Renal cortical epithelial cell (primary cell): ENCODE results near the gene C19orf85. TPM values are rescaled to one million over a fixed set of nuclear protein-coding genes. Genes with fewer than 3 reads are reported as not detected.
A peak's percentile ranks its signal among the peaks of the same experiment; 100 is the strongest.

Source experiments
- DNase-seq: peaks from one replicate; pipeline ENCODE4 v3.0.0-alpha.2; 2011; ENCODE audit warnings: low read depth
- total RNA-seq: library from RNA; depleted of rRNA; stranded (reverse); fragments of >200 nt; gene quantifications from 2 replicates; pipeline ENCODE4 v1.2.3, GENCODE V29; 2014

C19orf85 gene
- total RNA-seq, 1 donor from 2014 or later: not detected

DNA sequence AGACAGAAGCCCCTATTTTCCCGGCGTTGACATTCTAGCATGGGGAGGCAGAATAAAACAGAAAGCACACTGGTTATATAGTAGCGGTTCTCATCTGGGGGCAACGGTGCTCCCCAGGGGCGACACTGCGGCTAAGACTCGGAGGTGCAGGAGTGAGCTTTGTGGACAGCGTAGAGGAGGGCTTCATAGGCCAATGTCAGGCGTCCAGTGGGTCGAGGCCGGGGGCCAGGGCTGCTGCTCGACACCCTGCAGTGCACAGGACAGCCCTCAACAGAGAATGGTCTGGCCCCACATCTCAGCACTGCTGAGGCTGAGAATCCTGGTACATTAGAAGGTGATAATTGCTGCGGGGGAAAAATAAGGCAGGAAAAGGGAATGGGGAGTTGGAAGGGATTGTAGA lies 13.4 kb upstream of the C19orf85 start:
- DNase-seq: no peak

DNA sequence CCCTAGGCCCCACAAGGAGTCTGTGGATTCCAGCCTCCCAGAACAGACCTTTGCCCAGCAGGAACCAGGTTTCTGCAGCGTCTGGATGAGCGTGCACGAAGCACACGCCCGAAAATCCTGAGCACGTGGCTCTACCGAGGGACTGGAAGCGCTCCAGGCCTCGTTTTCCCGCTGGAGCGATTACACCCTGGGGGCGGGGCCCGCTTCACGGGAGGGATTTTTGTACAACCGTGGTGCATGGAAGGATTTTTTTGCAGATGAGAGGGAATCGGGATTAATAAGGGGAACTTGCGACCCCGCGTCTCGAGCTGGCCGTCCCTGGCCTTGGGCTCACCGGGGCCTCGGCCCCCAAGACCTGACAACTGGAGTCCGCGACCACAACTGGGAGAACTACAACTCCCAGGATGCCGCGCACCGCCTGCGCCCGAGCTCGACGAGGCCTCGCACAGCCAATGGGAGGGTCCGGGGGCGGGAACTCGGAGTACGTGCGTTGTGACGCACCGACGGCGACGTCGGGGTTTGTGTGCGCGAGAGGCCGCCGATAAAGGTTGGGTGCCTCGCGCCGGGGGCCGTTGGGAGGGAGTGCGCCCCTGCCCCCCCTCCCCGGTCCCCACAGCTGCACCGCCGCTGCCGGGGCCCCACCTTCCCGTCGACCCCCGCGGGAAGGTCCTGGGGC lies 11.7 kb upstream of the C19orf85 start, which contains the start of gene ZNF628:
Gene ZNF628, plus strand, starts transcription at position 518 of the 676 bp plus-strand sequence. CDS start 3,294 bp downstream, outside the sequence.
- DNase-seq: peak; percentile 90

DNA sequence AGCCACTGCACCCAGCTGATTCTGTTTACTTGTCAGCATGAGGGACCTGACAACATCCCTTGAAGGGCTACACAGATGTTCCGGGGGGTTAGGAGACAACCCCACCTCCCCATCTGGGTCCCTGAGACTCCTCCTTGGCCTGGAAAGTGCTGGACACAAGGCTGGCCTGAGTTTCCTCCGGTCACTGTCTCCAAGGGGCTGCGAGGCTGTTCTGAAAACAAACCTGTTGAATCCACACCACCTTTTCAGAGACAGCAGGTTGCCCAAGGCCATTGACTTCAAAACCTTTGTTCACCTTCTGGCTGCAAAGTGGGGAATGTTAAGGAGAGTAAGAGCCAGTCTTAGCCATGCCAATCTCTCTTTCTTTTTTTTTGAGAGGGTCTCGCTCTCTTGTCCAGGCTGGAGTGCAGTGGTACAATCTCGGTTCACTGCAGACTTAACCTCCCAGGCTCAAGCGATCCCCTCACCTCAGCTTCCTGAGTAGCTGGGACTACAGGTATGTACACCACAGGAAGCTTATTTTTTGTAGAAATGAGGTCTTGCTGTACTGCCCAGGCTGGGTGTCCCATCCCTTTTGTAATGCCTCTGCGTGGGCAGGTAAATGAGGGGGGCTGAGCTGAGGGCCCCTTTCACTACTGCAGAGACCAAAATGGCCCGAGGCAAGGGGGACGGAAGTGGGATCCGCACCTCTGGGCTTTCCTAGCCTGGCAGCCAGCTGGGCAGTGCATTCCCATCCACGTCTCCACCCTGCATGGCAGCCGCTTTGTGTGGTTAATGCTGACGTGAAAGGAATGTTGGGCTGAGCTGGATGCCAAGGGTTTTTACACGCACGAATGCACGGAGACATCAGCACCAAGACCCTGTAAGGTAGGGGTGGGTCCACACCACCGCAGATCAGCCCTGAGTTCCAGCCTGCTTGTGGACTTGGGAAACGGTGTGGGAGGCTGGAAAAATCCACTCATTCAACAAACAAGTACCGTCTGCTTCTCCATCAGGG lies 10.0 kb upstream of the C19orf85 start:
- DNase-seq: peak; percentile 97

DNA sequence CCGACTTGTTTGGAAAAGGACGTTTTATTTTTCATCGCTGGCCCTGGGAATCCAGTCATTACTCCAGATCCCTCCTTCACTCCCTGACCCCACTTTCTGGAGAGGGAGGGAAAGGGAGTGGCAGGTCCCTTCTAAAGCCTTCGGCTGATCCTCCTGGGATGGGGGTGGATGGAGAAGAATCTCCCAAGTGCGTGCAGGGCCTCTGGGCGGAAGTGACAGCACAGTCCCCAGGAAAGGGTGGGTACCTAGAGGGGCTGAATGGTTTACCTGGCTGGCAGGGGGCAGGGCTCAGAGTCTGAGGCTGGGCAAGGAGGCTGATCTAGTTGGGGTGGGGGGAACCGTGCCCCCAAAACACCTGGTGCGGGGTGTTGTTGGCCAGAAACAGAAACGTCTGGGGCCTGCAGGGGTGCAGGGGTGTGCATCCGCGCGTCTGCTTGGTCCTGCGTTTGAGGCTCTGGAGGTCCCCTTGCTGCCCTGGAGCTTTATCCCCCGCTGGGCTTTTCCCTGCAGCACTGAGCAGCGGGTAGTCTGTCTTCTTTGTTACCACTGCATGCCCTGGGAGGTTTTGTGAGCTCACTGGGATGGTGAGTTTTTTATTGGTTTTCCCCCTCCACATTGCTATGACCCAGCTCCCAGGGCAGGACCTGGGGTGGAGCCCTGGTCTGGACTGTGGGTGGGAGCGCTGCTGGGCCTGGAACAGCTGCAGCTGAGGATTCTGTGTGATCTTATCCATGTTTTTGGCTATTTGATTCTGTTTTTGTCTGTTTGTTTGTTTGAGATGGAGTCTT lies 8.9 kb upstream of the C19orf85 start:
- peak; percentile 68 for DNase-seq

DNA sequence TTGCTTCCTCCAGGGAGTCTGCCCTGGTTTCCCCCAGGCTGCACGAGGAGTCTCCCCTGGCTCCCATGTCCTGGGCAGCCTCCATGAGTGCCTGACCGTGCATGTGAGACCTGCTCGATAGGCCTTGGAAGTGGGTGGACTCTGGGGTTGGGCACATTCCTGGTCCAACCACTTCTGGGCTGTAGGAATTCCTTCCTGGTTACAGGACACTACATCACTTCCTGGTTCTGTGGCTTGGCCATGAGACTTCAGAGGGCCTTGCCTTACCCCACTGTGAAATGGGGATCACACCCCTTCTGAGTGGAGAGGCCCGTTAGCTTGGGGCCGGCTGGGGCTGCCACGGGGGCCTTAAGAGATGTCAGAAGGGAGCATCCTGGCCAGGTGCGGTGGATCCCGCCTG lies 7.9 kb upstream of the C19orf85 start:
- peak; percentile 85 for DNase-seq

DNA sequence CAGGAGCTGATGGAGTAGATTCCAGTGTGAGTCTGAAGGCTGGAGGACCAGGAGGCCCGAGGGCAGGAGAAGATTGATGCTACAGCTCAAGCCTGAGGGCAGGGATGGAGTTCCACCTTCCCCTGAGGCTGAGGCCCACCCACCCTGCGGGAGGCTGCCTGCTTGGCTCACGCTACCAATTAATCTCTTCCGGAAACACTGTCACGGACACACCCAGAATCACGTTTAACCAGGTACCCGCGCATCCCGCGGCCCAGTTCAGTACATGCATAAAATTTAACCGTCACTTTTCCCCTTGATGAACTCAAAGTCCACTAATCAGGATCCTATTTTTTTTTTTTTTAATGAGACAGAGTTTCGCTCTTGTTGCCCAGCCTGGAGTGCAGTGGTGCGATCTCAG lies 6.7 kb upstream of the C19orf85 start:
- no peak for DNase-seq

DNA sequence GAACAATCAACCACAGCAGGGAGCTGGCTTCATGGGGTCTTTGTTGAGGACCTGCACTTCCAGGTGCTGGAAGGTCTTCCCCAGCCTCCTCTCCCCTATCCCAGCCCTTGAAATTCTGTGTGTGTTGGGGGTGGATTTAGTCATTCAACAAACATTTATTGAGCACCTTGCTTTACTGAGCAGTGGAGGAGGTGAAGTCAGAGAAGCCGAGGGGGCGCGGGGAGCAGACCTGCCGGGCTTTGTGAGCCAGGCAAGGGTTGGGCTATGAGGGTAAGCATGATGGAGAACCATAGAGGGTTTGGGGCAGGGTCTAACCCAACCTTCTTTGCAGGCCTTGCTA lies 3.5 kb upstream of the C19orf85 start:
- DNase-seq: no peak

DNA sequence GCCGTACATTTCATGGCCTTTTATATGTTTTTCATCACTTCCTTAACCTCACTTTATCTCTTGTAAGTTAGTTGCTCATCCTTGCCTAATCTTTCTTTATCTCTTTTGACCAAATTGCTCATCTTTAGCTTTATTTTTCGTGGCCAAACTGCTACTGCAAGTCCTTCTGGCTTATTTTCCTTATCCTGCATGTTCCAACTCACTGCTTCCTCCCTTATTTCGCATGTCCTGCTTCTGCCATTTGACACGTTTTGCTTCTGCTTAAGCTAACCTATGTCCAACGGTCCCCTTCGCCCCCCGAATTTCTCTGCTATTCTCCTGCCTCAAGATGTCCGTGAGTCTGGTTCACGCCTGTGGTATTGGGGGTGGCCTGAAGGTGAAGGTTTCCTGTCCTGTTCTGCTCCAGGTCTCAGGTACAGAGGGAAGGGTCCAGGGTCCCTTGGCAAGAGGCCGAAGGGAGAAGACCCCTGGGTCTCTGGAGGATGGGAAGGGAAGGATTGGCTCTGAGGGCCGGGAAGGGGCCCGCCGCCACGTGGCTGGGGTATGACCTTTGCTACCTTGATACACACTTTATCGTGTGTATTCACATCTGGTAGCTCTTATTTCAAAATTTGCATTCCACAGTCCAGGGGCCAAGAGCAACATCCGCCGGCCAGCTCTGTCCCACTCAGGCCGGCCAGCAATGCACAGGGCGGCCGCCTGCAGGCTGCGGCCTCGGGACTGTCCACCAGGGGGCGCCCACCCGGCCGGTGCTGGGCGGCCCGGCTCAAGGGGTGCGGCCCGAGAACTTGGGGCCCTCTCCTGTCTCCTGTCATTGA lies 2.9 kb upstream of the C19orf85 start:
- DNase-seq: no peak

DNA sequence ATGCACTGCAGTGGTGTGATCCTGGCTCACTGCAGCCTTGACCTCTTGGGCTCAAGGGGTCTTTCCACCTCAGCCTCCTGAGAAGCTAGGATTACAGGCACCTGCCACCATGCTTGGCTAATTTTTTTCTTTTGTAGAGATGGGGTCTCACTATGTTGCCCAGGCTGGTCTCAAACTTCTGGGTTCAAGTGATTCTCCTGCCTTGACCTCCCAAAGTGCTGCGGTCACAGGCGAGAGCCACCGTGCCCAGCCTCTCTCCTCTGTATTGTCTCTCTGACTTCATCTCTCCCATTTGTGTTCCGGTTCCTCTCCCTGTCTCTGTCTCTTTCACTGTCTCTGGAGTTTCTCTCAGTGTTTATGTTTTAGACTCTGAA lies 1.7 kb upstream of the C19orf85 start:
- DNase-seq: no peak

DNA sequence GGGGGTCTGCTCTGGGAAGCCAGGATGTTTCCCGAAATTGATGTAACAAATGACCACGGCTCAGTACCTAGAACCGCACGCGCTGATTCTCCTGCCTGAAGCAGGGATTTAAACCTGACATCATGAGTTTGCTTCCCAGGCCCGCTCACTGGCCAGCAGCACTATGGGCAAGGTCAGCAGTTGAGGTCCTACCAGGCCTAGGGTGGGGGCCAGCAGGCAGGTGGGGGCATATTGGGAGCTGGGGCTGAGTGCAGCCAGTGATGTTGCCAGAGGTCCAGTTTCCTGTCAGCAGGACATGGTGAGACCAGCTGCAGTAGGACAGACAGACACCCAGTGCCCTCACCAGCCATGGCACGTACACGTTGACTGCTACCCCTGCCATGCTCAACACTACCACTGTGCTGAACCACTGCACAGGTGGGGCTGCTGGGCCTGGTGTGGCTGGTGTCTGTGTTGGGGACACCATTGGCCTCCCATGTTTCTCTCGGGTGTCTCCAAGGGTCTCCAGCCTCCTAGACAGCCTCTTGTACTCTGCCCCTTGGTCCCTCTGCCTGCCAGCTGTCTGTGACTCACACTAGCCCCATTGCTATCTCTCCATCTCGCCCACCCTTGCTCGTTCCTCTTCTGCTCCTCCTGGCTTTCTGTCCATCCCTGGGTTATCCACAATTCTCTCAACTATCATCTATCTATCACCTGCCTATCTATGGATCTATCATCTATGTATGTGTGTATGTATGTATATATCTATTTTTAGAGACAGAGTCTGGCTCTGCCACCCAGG lies 1.1 kb upstream of the C19orf85 start:
- no peak for DNase-seq

DNA sequence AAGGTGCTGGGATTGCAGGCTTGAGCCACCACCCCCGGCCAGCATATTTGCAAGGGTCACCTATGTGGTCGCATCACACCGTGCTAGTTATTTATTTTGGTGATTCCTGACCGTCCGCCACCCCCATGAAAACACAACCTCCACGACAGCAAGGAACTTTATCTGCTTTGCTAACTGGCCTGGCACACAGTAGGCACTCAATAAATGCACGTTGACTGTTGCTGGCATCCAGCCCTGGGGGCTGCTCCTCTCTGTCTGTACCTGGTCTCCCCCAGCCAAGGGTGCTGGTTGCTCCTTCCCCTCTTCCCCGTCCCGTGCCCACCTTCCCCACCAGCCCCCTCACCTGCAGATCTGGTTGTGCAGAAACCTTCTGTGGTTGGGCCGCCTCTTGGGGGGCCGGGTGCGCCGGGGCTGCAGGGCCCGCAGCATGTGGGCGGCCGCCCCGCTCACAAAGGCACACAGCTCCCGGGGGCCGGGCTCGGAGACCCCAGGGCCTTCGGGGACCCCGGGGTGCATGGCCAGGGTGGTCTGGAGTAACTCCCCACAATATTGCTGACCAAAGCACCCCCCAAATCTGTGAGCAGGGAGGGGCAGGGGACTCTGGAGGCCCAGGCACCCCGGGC lies 401 bp downstream of the C19orf85 start:
- no peak for DNase-seq

DNA sequence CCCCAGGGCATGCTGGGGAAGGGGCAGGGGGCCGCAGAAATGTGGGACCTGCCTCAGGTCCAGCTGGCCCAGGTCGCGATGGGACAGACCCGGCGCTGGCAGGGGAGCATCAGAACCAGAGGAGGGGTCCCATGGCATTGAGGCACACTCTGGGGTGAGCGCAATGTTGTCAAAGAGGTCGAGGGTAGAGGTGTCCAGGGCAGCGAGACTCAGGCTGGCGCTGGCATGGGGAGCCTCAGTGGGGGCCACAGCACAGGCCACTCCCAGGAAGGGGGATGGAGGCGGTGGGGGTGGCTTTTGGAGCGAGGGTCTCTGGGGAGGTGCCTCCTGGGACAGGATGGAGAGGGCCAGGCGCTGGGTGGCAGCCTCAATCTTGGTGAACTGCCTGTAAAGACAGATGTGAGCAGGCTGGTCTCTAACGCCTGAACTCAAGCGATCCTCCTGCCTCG lies 944 bp downstream of the C19orf85 start:
- DNase-seq: no peak

DNA sequence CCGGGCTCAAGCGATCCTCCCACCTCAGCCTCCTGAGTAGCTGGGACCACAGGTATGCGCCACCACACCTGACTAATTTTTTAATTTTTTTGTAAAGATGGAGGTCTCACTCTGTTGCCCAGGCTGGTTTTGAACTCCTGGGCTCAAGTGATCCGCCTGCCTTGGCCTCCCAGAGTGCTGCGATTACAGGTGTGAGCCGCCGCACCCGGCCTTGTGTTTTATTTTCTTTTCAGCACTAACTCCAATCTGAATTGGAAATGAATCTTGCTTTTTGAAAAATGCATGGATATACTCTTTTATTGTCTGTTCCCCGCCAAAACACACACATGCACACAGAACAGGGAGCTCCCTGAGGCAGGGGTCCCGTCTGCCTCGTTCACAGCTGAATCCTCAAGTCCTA lies 1.8 kb downstream of the C19orf85 start:
- no peak for DNase-seq

DNA sequence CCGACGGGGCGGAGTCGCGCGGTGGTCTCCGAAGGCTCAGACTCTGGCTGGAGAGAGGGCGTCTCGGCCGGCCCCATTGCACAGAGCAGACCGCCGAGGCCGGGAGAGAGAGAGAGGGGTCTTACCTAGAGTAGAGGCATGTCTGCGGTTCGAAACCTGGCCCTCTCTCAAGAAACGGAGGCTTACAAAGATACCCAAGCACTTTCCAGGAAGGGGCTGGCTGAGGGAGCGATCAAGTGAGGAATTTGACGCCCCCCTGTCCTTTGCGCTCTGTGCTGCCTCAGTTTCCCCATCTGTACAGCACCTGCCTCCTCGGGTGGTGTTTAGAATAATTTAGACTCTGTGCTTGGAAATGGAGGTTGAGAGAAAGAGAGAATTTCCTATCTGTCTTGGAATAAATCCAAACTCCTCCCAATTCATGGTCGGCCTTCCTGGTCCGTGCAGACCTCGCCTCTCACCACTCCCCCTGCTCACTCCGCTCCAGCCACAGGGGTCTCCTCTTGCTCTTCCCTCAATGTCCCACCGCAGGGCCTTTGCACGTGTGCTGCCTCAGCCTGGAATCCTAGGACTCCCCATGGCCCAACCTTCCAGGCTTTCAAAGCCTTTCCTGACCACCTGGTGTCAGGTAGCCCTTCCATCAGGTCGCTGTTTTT lies 2.5 kb downstream of the C19orf85 start:
- peak; percentile 40 for DNase-seq

DNA sequence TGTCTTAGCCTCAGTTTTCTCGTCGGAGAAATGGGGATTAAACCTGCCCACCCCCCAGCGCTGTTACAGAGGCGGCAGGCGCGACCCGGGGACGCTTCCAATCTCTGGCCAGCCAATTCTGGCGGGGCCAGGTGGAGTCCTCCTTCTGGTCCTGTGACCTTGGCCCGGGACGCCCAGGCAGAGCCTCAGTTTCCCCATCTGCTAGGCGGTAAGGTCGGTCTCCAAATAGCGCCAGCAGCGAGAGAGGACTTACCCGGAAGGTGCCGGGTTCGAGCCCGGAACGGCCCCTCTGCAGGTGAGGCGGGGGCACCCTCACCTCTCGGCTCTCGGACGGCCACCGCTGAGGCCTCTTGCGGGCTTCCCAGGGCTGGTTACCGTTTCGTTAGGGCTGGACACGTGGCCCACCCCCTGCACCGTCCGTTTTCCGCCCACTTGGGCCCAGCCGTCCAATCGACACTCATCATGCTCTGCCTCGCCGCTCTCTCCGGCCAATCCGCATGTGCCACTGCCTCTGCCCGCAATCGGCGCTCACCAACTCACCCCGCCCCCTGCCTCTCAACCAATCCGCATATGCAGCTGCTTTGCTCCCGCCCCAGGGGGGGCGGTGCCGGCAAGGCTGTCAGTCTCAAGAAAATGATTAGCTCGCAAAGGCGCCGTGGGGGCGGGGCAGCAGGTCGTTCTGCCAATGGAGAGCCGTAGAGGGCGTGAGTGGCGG lies 3.1 kb downstream of the C19orf85 start, which contains the start of gene ISOC2:
Gene ISOC2, minus strand, starts transcription at position 384 of the 715 bp plus-strand sequence. CDS start 5,156 bp downstream, outside the sequence.
- peak; percentile 97 for DNase-seq

DNA sequence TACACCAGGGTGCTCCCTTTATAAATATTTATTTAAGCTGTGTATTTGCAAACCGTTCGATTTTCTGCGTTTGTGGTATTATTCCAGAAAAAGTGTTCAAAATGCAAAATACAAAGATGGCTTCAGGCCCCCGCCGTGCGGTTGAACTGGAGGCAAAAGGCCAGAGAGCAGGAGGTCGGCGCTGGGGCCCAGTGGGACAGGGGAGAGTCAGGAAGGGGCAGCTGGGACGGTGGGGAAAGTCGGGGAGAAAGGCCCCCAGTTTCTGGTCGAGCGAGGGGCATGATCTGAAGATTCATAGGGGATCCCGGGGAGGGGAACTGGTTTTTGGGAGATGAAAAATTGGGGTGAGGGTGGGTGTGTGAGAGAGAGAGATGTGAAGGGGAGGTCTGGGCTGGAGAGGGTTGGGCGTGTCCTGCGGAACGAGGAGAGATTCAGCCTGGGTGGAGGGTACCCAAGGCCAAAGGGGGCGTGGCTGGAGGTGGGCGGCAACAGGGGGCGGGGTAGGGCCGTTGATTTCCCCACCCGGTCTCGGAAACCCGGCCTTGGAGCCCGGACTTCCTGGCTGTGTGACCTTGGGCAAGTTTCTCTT lies 3.8 kb downstream of the C19orf85 start:
- DNase-seq: peak; percentile 44

DNA sequence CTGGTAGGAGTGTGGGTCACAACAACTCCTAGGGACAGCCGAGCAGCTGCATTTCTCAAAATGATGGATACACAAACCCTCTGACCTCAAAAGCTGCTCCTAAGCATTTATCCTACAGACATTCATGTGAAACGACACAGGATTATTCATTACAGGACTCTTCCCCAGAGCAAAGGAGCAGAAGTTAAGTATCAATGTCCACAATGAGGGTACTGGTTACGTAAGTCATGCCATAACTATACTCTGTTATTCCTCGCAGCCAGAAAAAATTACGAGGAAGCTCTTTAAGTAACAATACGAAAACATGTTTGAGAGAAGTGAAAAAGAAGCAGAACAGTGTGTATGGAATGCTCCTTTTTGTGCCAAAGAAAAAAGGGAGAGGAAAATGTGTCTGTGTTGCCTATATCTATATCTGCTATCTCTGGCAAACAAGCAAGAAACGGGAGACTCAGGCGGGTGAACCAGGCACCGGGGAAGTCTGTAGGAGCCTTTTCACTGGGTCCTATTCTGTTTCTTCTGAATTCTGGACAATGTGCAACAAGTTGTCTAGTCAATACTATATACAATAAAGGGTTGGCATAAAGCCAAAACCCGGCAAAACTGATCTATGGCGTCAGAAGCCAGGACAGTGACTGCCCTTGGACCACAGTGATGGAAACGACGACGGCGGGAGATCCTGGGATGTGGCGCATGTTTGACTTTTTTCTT lies 4.4 kb downstream of the C19orf85 start:
- no peak for DNase-seq

DNA sequence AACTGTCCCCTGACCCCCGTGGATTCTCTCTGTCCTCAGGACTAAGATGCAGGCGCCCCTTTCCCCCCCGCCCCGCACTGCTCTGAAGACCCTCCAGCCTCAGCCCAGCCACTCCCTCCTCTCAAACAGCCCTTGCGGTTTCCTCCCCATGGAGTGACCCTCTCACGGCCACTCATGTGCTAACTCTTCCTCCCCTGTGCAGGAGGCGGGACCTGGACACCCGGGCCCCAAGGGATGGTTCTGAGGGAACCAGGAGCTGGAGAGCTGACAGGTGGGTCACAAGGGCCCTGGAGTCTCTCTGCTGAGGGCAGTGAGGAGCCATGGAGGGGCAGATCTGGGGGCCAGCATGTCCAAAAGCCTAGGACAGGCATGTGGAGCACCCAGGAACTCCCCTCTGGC lies 5.0 kb downstream of the C19orf85 start:
- DNase-seq: no peak
